ENCODE measurements around the gene KRT23. TPM values are rescaled to one million over a fixed set of nuclear protein-coding genes. Genes with fewer than 3 reads are reported as not detected.

KRT23 gene
- total and polyA plus RNA-seq, 9 donors, result 0.05 to 5.0 (median 0.53) TPM; not detected in 2

- DNase-seq, result no peak
These were observed 36.9 kb upstream of the KRT23 start for GRCh38 chr17:40974366-40974765.

DNA sequence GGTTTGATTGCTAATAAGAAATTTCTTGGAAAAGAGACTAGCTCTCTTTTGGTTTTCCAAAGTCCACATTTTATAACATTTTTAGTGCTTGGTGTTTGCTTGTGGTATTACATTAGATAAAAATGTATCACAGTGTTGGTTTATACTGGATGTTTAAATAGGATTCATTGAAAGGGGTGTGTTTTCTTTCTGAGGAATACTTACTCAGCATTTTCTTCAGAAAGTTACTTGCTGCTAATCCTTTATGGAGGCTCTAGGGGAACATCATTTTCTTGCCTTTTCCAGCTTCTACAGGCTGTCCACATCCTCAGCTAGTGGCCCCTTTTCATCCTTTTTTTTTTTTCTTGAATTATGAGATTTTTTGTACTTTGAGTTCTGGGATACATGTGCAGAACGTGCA is 30.1 kb upstream of the KRT23 start:
- Histone ChIP-seq H3K27ac (no peak overlapping the region), H3K4me3 (no peak overlapping the region), H3K4me1 (ENCODE audit: insufficient read depth) (no peaks in the 10 kb centered on the region), H3K27me3 (no peaks in the 10 kb centered on the region), H3K36me3 (no peaks in the 10 kb centered on the region), H3K9me3 (no peaks in the 10 kb centered on the region)
- no peak for DNase-seq
- no peak for TF ChIP-seq EP300 (IDR thresholded peaks at IDR 0.05)
- no peak for TF ChIP-seq CTCF (IDR thresholded peaks at IDR 0.05)
- TF ChIP-seq POLR2A (IDR thresholded peaks at IDR 0.05), result no peak
- 82 to 86% (median 85%) methylated on average over 1 of the region's 1 CpG for WGBS, 3 donors
- intact Hi-C loops (cut with DNase I), result no loop called here

More at GRCh38 chr17:40974366-40974765, 36.9 kb upstream of the KRT23 start:
- 69 to 95% (median 88%) methylated on average over 3 of the region's 3 CpGs for whole genome bisulfite sequencing, 3 donors
- no peak overlapping the region for H3K27ac ChIP-seq
- no peaks in the 10 kb centered on the region for H3K27me3 ChIP-seq
- no peaks in the 10 kb centered on the region for H3K9me3 ChIP-seq
- no peaks in the 10 kb centered on the region for H3K36me3 ChIP-seq
- H3K4me1 ChIP-seq (ENCODE audit: insufficient read depth), result no peaks in the 10 kb centered on the region
- H3K4me3 ChIP-seq, result no peak overlapping the region
- TF ChIP-seq POLR2A (IDR thresholded peaks at IDR 0.05) (no peak), CTCF (IDR thresholded peaks at IDR 0.05) (no peak), EP300 (IDR thresholded peaks at IDR 0.05) (no peak)
- intact Hi-C loops (cut with DNase I), result no loop called here

GRCh38 chr17:40966848-40967247 is 29.4 kb upstream of the KRT23 start, which contains the start of gene KRT39:
TSS of gene KRT39 (minus strand) at chr17:40966948. CDS start at chr17:40966856, 92 bp downstream.
- no peaks in the 10 kb centered on the region for H3K4me1 ChIP-seq (ENCODE audit: insufficient read depth)
- TF ChIP-seq CTCF (IDR thresholded peaks at IDR 0.05) (no peak), EP300 (IDR thresholded peaks at IDR 0.05) (no peak), POLR2A (IDR thresholded peaks at IDR 0.05) (no peak)
- no peak within 1 kb of the TSS for H3K4me3 ChIP-seq
- no peak within 1 kb of the TSS for H3K27ac ChIP-seq
- H3K27me3 ChIP-seq, result no peaks in the 10 kb centered on the region
- intact Hi-C loops (cut with DNase I), result no loop called here
- 37 to 71% (median 68%) methylated on average over 1 of the region's 1 CpG for WGBS, 3 donors
- H3K9me3 ChIP-seq, result no peaks in the 10 kb centered on the region
- no peak for DNase-seq
- no peaks in the 10 kb centered on the region for H3K36me3 ChIP-seq

GRCh38 chr17:40963838-40964237 is 26.4 kb upstream of the KRT23 start:
- TF ChIP-seq CTCF (IDR thresholded peaks at IDR 0.05) (peak in 1 of 3 donors; percentile 11), POLR2A (IDR thresholded peaks at IDR 0.05) (no peak)
- no peaks in the 10 kb centered on the region for H3K9me3 ChIP-seq
- no peaks in the 10 kb centered on the region for H3K27me3 ChIP-seq
- H3K36me3 ChIP-seq, result no peaks in the 10 kb centered on the region
- DNase-seq, result no peak
- intact Hi-C loops (cut with DNase I), result no loop called here
- H3K4me3 ChIP-seq, result no peak overlapping the region
- no peaks in the 10 kb centered on the region for H3K4me1 ChIP-seq (ENCODE audit: insufficient read depth)
- WGBS, 3 donors, result 37 to 48% (median 47%) methylated on average over 1 of the region's 1 CpG
- no peak overlapping the region for H3K27ac ChIP-seq
